ENCODE measurements around the gene GOLGA6L10.
"Not testable (repeated sequence)": the region's sequence is repeated elsewhere in the genome, so short reads cannot be mapped to it uniquely, and the experiment has no call there.

The GOLGA6L10 gene

GRCh38 chr15:82342632-82343374, 6.5 kb downstream of the GOLGA6L10 start:
- DNase-seq = not testable (repeated sequence)

- DNase-seq = not testable (repeated sequence)
Measured at GRCh38 chr15:82338573-82338972, 10.7 kb downstream of the GOLGA6L10 start.

- DNase-seq = not testable (repeated sequence)
Measured at GRCh38 chr15:82338053-82338452, 11.2 kb downstream of the GOLGA6L10 start.

GRCh38 chr15:82337051-82337450, 12.2 kb downstream of the GOLGA6L10 start:
- DNase-seq = not testable (repeated sequence)

- not testable (repeated sequence) for DNase-seq
Measured at GRCh38 chr15:82336180-82336647, 13.1 kb downstream of the GOLGA6L10 start.

GRCh38 chr15:82335006-82335405, 14.3 kb downstream of the GOLGA6L10 start:
- not testable (repeated sequence) for DNase-seq

- DNase-seq = not testable (repeated sequence)
Measured at GRCh38 chr15:82334554-82334932, 14.7 kb downstream of the GOLGA6L10 start.

- DNase-seq = not testable (repeated sequence)
Measured at GRCh38 chr15:82333603-82334553, 15.4 kb downstream of the GOLGA6L10 start.

- not testable (repeated sequence) for DNase-seq
Measured at GRCh38 chr15:82332711-82333602, 16.3 kb downstream of the GOLGA6L10 start.

- not testable (repeated sequence) for DNase-seq
Measured at GRCh38 chr15:82331576-82332304, 17.5 kb downstream of the GOLGA6L10 start.

- DNase-seq = not testable (repeated sequence)
Measured at GRCh38 chr15:82330921-82331320, 18.4 kb downstream of the GOLGA6L10 start.

- DNase-seq = not testable (repeated sequence)
Measured at GRCh38 chr15:82329039-82329438, 20.2 kb downstream of the GOLGA6L10 start.

- not testable (repeated sequence) for DNase-seq
Measured at GRCh38 chr15:82327372-82327771, 21.9 kb downstream of the GOLGA6L10 start.

GRCh38 chr15:82326896-82327295, 22.4 kb downstream of the GOLGA6L10 start:
- DNase-seq = not testable (repeated sequence)

GRCh38 chr15:82325646-82326045, 23.6 kb downstream of the GOLGA6L10 start:
- not testable (repeated sequence) for DNase-seq

- DNase-seq = not testable (repeated sequence)
Measured at GRCh38 chr15:82324831-82325230, 24.4 kb downstream of the GOLGA6L10 start.

- not testable (repeated sequence) for DNase-seq
Measured at GRCh38 chr15:82322488-82322887, 26.8 kb downstream of the GOLGA6L10 start.

- not testable (repeated sequence) for DNase-seq
Measured at GRCh38 chr15:82320861-82321260, 28.4 kb downstream of the GOLGA6L10 start.

GRCh38 chr15:82319522-82320278, 29.6 kb downstream of the GOLGA6L10 start:
- not testable (repeated sequence) for DNase-seq

- DNase-seq = not testable (repeated sequence)
Measured at GRCh38 chr15:82318281-82318680, 31.0 kb downstream of the GOLGA6L10 start.

GRCh38 chr15:82317516-82317915, 31.8 kb downstream of the GOLGA6L10 start:
- DNase-seq = not testable (repeated sequence)

Measured in stimulated activated naive CD4-positive, alpha-beta T cell treated with Interleukin-2 at 50 U/mL for 16 hours (primary cell).